IPS-NIHi7 (cell line): ENCODE data around the gene CALML3.

Experiments
- DNase-seq: peaks from one replicate; pipeline ENCODE4 v3.0.0; 2012; ENCODE audit warnings: mixed read lengths; ENCODE audit errors: extremely low spot score

The CALML3 gene

GRCh38 chr10:5491477-5491876 lies 33.3 kb upstream of the CALML3 start:
- DNase-seq: no peak

GRCh38 chr10:5492322-5492855 lies 32.4 kb upstream of the CALML3 start:
- DNase-seq: no peak

- no peak for DNase-seq
Observed at GRCh38 chr10:5492929-5493576, 31.7 kb upstream of the CALML3 start.

GRCh38 chr10:5493691-5494090 lies 31.1 kb upstream of the CALML3 start:
- no peak for DNase-seq

GRCh38 chr10:5494611-5495010 lies 30.1 kb upstream of the CALML3 start:
- DNase-seq: no peak

- no peak for DNase-seq
Observed at GRCh38 chr10:5496261-5497250, 28.2 kb upstream of the CALML3 start.

DNA sequence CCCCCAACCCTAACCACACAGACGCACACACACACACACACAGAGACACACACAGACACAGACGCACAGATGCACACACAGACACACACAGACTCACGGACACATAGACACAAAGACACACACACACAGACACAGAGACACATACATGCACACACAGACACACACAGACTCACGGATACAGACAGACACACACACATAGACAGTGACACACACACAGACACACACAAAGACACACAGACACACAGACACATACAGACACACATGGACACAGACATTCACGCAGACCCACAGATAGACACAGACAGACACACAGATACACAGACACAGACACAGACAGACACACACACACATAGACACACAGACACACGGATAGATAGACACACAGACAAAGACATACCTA lies 27.5 kb upstream of the CALML3 start:
- no peak for DNase-seq

- DNase-seq: no peak
Observed at GRCh38 chr10:5497948-5498730, 26.6 kb upstream of the CALML3 start.

DNA sequence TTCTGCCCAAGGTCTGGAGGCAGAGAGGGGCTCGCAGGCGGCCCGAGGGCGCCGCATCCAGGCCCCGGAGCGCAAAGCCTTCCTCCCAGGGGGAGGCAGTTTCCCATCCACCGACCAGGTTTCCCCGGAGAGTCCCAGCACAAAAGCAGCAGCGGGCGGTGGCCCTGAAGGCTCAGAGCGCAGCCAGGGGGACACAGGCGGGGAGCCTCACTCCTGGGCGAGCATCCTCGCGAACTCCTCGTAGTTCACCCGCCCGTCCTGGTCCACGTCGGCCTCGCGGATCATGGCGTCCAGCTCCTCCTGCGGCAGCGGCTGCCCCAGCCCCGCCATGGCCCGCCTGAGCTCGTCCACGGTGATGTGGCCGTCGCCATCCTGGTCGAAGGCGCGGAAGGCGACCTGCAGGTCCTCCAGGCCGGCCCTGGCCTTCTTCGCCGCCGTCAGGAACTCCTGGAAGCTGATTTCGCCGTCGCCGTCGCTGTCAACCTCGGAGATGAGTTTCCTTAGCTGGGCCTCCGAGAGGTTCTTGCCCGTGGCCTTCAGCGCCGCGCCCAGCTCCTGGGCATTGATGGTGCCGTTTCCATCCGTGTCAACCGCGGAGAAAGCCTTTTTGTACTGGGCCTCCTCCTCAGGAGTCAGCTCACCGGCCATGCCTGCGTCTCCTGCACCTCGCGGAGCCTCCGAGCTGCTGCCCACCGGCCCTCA lies 25.8 kb upstream of the CALML3 start:
- no peak for DNase-seq

DNA sequence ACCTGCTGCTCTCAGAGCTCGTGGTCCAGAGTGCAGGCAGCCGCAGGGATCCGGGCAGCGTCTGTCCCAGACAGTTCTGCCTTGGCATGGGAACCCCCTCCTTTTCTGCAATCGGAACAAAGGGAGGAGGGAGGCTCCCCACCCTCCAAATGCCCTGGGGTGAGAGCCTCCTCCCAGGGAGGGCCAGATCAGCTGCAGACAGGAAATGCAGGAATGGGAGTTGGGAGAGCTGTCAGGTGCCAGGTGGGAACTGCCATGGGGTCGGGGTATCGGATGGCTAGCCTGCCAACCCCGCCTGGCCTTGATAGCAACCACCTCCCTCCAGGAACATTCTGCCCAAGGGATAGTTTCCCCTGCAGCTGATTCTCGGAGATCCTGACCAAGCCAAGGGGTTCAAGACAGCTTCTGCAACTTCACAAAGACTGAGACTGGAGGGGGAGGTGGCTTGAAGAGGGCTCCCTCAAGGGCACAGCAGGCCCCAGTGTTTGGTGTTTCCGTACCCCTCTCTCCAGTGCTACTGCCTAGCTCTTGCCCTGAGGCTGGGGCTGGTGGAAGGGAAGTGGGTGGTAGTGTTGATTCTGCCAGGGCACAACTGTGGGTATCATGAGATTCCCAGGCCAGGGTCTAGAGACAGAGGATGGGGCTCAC lies 25.1 kb upstream of the CALML3 start, which contains the start of gene CALML5:
Gene CALML5 (minus strand): TSS at position 78 of the 648 bp plus-strand sequence. CDS start 132 bp downstream, outside the sequence.
- DNase-seq: no peak

DNA sequence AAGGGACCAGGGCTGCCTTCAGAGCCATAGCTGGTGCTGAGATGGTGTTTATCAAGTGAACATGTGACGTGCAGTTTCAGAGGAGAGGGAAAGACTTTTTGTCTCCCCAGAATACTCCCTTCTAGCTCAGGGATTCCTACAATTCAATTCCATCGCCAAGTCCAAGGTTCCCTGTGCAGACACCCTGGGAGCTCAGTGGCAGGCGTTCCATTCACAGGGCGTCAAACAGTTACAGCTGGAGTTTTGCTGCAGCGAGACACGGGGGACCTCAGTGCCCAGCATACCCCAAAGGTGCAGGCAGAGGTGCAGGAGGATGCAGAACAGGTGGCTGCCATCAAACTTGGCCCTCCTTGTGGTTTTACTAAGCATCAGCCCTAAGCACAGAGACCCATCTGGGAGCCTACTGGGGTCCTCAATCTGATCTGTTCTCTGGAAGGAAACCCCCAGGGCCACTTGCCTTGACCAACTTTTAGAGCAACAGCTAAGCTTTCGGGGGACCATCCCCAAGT lies 24.5 kb upstream of the CALML3 start:
- no peak for DNase-seq

- no peak for DNase-seq
Observed at GRCh38 chr10:5500910-5501309, 23.9 kb upstream of the CALML3 start.

DNA sequence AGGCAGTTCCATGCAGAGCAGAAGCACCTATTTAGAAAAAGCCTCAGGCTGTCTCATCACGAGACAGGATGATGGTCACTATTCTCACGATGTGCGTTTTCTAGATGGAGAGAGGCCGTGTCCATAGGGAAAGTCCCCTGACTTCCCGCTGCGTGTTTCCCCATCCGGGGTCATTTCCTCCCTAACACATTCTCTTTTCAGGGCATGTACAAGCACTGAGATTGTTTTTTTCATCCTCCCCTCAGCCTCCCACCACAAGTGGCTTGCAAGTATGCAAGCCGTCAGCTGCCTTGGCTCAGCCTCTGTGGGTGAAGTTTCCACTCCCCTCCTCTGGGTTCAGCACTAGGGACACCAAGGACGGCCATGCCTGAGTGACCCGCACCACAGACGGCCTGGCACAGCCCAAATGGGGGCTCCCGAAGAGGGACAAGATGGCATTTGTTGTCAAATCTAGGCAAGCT lies 22.7 kb upstream of the CALML3 start:
- DNase-seq: no peak

DNA sequence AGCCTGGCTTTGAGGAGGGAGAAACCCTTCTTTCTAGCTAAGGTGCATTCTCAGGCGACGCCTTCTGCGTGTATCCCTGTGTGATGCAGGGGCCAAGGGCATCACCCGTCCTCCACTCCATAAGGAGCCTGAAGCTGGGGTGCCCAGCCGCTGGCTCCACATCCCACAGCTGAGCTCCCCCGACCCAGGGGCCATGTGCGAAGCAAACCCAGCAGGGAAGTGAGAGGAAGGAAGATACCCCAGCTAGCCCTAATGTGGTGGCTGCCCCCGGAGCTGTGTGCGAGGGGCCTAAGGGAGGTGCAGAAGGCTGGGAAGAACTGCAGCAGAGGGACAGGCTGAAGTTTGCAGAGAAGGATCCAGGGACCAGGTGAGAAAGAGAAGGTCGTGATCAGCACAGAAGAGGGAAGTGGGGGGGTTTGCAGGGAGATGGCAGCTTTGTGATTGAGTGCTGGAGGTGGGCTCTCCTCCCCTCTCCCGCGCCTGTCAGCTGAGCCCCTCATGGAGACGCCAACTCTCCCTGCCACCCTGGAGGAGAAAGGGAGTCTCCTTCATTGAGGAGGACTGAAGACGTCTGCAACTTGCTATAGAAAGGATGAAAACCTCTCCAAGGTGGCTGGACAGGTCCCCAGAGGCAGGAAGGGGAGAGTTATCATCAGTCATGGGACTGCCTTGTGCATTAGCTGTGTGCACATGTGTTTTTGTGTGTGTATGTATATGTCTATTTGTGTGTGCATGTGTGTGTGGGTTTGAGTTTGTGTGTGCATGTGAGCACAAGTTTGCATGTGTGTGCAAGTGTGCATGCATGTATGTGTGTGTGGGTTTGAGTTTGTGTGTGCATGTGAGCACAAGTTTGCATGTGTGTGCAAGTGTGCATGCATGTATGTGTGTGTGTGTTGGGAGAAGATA lies 21.9 kb upstream of the CALML3 start:
- DNase-seq: no peak

GRCh38 chr10:5503477-5503835 lies 21.3 kb upstream of the CALML3 start:
- DNase-seq: no peak

DNA sequence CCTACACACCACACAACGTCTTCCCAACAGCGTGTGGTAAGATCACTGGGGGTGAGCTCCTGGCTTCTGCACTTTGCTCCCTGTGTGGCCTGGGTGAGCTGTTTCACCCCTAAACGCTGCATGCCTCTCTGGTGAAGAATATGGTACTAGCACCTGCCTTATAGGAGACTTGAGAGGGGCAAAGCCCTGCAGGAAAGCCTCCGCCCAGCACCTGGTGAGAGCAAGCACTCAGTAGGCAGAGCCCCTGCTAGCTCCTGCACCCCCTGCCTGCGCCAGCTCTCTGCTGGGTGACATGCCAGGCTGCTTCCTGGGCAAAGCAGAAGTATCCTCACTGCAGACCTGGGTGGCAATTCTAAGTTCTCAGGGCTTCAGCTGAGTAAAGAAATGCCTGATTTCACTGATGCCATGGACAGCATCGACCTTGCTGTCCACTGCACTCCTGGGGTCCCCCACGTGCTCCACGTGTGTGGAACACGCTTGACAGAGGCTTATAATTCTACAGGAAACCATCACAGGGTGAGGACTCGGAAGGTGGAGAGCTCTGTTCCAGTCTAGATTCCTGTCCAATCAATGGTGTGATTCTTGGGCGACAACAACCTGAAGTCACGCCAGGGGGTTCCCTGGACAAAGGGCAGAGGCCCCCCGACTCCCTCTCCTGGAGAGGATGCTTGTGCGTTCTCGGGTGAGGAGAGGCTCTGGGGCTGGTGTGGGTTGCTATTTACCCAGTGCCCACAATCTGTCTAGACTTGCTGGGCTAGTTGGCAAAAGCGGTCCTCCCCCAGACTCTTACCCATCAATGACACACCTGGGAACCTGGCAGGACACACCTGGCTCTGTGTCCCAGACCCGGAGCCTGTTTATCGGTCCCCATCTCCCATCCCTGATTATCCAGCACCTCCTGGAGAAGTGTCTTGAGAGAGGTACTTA lies 20.4 kb upstream of the CALML3 start:
- no peak for DNase-seq

DNA sequence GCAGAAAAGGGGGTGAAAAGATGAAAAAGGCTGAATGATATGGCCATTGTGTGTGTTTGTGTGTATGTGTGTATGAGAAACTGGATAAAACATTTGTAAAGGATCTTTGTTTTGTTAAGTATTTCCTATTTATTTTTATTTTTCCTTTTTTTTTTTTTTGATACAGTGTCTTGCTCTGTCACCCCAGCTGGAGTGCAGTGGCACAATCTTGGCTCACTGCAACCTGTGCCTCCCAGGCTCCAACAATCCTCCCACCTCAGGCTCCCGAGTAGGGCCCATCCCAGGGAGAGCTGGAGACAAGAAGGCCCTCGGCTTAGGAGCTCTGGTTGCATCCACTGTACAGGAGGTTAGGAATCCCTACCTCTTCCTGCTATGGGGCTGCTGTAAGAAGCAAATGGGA lies 18.5 kb upstream of the CALML3 start:
- DNase-seq: no peak
